Dermis blood vessel endothelial cell (primary cell): ENCODE results near the gene FREM1. TPM values are rescaled to one million over a fixed set of nuclear protein-coding genes. Genes with fewer than 3 reads are reported as not detected.

ENCODE experiments used
- DNase-seq: peaks from one replicate; pipeline ENCODE4 v3.0.0; 2010
- total RNA-seq: library from RNA; depleted of rRNA; stranded (reverse); fragments of >200 nt; gene quantifications from 2 replicates; pipeline ENCODE4 v1.2.3, GENCODE V29; 2014

Gene FREM1
- total RNA-seq, 1 donor from 2014 or later = not detected

- DNase-seq = peak; percentile 2
These were observed 157.4 kb downstream of the FREM1 start for GRCh38 chr9:14752871-14753270.

- DNase-seq = peak; percentile 89
These were observed 158.0 kb downstream of the FREM1 start for GRCh38 chr9:14752271-14752670.

GRCh38 chr9:14750821-14751220, 159.4 kb downstream of the FREM1 start:
- peak; percentile 62 for DNase-seq

- peak; percentile 19 for DNase-seq
These were observed 160.5 kb downstream of the FREM1 start for GRCh38 chr9:14749741-14750211.

GRCh38 chr9:14748373-14748772, 161.9 kb downstream of the FREM1 start:
- DNase-seq = no peak

- DNase-seq = peak; percentile 34
These were observed 163.1 kb downstream of the FREM1 start for GRCh38 chr9:14747111-14747510.

- DNase-seq = peak; percentile 92
These were observed 163.6 kb downstream of the FREM1 start for GRCh38 chr9:14746626-14747025.

GRCh38 chr9:14744768-14745167, 165.5 kb downstream of the FREM1 start:
- DNase-seq = no peak

- no peak for DNase-seq
These were observed 168.9 kb downstream of the FREM1 start for GRCh38 chr9:14741369-14741768.

- DNase-seq = no peak
These were observed 177.1 kb downstream of the FREM1 start for GRCh38 chr9:14733133-14733532.

GRCh38 chr9:14731294-14731981, 178.8 kb downstream of the FREM1 start:
- DNase-seq = no peak

GRCh38 chr9:14730461-14730898, 179.7 kb downstream of the FREM1 start:
- no peak for DNase-seq

- DNase-seq = no peak
These were observed 186.9 kb downstream of the FREM1 start for GRCh38 chr9:14723301-14723700.

- no peak for DNase-seq
These were observed 187.7 kb downstream of the FREM1 start, which contains the start of gene CER1 for GRCh38 chr9:14722391-14723035. CER1 (minus strand) TSS chr9:14722733; CDS start chr9:14722672, 61 bp downstream.

- DNase-seq = no peak
These were observed 190.9 kb downstream of the FREM1 start for GRCh38 chr9:14719231-14719923.

- peak; percentile 26 for DNase-seq
These were observed 195.1 kb downstream of the FREM1 start for GRCh38 chr9:14715102-14715501.

- no peak for DNase-seq
These were observed 197.0 kb downstream of the FREM1 start for GRCh38 chr9:14713187-14713767.

GRCh38 chr9:14710804-14711203, 199.4 kb downstream of the FREM1 start:
- DNase-seq = no peak

- no peak for DNase-seq
These were observed 203.6 kb downstream of the FREM1 start for GRCh38 chr9:14706530-14707140.

GRCh38 chr9:14705079-14705478, 205.1 kb downstream of the FREM1 start:
- no peak for DNase-seq

GRCh38 chr9:14704281-14704680, 205.9 kb downstream of the FREM1 start:
- no peak for DNase-seq

- no peak for DNase-seq
These were observed 208.0 kb downstream of the FREM1 start for GRCh38 chr9:14702200-14702720.
